Measurements from ENCODE around the gene ACR. TPM values are rescaled to one million over a fixed set of nuclear protein-coding genes. Genes with fewer than 3 reads are reported as not detected.

Gene ACR
- total and polyA plus RNA-seq, 2 of the 8 experiments (the other 6 are each of a cell fraction or from before 2014, with no cell fraction given): 0.56 TPM; not detected in 1

DNA sequence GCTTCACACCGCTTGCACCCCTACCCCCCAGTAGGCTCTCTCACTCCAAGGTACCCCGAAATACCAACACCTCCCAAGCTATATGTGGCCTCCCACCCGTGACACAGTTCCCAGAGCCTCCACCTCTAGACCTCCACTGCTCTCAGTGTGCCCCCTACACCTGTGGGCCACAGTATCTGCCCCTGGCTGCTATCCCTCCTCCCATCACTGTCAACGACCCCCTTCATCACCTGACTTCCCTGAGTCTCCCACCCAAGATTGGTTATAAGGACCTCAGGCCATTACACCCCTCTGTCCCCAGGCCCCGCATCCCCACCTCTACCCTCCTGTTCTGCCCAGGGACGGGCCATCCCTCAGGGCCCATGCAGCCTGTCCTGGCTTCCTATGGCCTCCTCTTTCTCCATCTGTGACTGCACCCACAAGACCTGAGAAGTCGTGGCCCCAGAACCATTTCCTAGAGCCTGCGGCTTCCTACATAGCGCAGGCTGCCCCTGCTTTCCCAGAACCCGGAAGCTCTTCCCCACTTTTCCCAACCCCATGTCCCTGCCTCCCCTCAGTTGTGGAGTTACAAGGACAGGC, 734 bp downstream of the ACR start:
- H3K4ac ChIP-seq (replicated peaks; ENCODE audit: insufficient read length, low read depth, low read length): no peak overlapping the region
- H3K27me3 ChIP-seq (replicated peaks in 1 of 4; ENCODE audit: control insufficient read depth in 3 of 4, extremely low read depth in 1 of 4, insufficient read depth in 3 of 4, low read length in 3 of 4): peaks cover 0 to 57% (median 39%) of the 10 kb centered on the region in 4 experiments; a peak in 6 of 7 replicates
- no peak overlapping the region for H2BK5ac ChIP-seq (ENCODE audit: low read depth, low read length)
- CTCF ChIA-PET (ENCODE audit: partially characterized antibody): no interaction called here
- H2BK20ac ChIP-seq (ENCODE audit: low read length): no peak overlapping the region
- 79% methylated on average over 10 of the region's 10 CpGs; no CpG with 5 or more reads in 1 of the 2 experiments for WGBS, 2 experiments (ENCODE audit: extremely low coverage in 1 of 2, insufficient coverage in 1 of 2, insufficient read length in 1 of 2, insufficient replicate concordance in 2 of 2, low coverage in 1 of 2, low lambda C conversion rate in 2 of 2, missing lambda C conversion rate in 1 of 2)
- H3K14ac ChIP-seq (ENCODE audit: insufficient read length): no peak overlapping the region
- no peaks in the 10 kb centered on the region for H3K36me3 ChIP-seq (ENCODE audit: control insufficient read depth in 2 of 4, insufficient read depth in 4 of 4, low read length in 3 of 4)
- no peak for FAIRE-seq
- H3K9ac ChIP-seq (replicated peaks in 1 of 4; ENCODE audit: extremely low read depth in 1 of 4, low read depth in 3 of 4, low read length in 3 of 4): no peak overlapping the region
- H3K23ac ChIP-seq (ENCODE audit: insufficient read length): no peak overlapping the region
- H4K5ac ChIP-seq (ENCODE audit: insufficient read length, low read depth, low read length): no peak overlapping the region
- peaks cover 0 to 2% of the 10 kb centered on the region in 2 experiments for H4K20me1 ChIP-seq (replicated peaks in 1 of 2; ENCODE audit: control insufficient read depth in 1 of 2, insufficient read depth in 2 of 2, low read length in 2 of 2)
- no peak overlapping the region for H4K91ac ChIP-seq (replicated peaks; ENCODE audit: insufficient read length, low read length)
- H3K79me2 ChIP-seq (ENCODE audit: control insufficient read depth in 1 of 2, insufficient read depth in 2 of 2, low read length in 2 of 2): no peaks in the 10 kb centered on the region
- POLR2A ChIA-PET (ENCODE audit: partially characterized antibody): no interaction called here
- H2BK12ac ChIP-seq (ENCODE audit: low read depth, low read length): no peak overlapping the region
- H4K8ac ChIP-seq (ENCODE audit: extremely low read depth, insufficient read depth, low read length): no peak overlapping the region
- no peaks in the 10 kb centered on the region for H3K4me1 ChIP-seq (replicated peaks in 1 of 4; ENCODE audit: control insufficient read depth in 3 of 4, insufficient read depth in 4 of 4, low read length in 3 of 4)
- no peak overlapping the region for H2AFZ ChIP-seq (ENCODE audit: low read length)
- no peak overlapping the region for H2BK15ac ChIP-seq (ENCODE audit: low read length)
- DNase-seq (ENCODE audit: low read depth in 1 of 2, low spot score in 2 of 2): no peak
- H3K4me2 ChIP-seq (ENCODE audit: insufficient read depth in 1 of 2, low read depth in 2 of 2, low read length in 2 of 2): no peak overlapping the region
- no peak overlapping the region for H3K27ac ChIP-seq (ENCODE audit: low read depth, low read length)
- H2BK120ac ChIP-seq (replicated peaks; ENCODE audit: low read depth, low read length): no peak overlapping the region
- H3K23me2 ChIP-seq (ENCODE audit: low read depth, low read length): no peaks in the 10 kb centered on the region
- H2AK5ac ChIP-seq (ENCODE audit: low read depth, low read length): no peak overlapping the region
- H3K4me3 ChIP-seq (ENCODE audit: extremely low read depth in 1 of 4, insufficient read depth in 2 of 4, low read depth in 3 of 4, low read length in 4 of 4): no peak overlapping the region
- H3K18ac ChIP-seq (ENCODE audit: extremely low read depth, low read length): no peak overlapping the region
- no peaks in the 10 kb centered on the region for H3K9me3 ChIP-seq (ENCODE audit: insufficient read depth in 2 of 2, low read depth in 1 of 2, low read length in 1 of 2)
- no peaks in the 10 kb centered on the region for H3K79me1 ChIP-seq (ENCODE audit: low read depth, low read length)
- no peak overlapping the region for H3K56ac ChIP-seq (replicated peaks; ENCODE audit: insufficient read length, low read depth, low read length)
- TF ChIP-seq SUZ12 (IDR thresholded peaks at IDR 0.05; ENCODE audit: low read length) (no peak), TAF7 (optimal IDR thresholded peaks at IDR 0.05; ENCODE audit: borderline replicate concordance, low read depth, low read length) (no peak), FOSL1 (IDR thresholded peaks at IDR 0.05; ENCODE audit: insufficient read depth, low read depth, low read length) (no peak), RXRA (IDR thresholded peaks at IDR 0.05; ENCODE audit: insufficient read depth, low read depth, low read length) (no peak), RAD21 (IDR thresholded peaks at IDR 0.05 in 1 of 2, conservative IDR thresholded peaks at IDR 0.05 in 1 of 2; ENCODE audit: low read depth in 2 of 2, low read length in 2 of 2) (no peak), SP4 (IDR thresholded peaks at IDR 0.05; ENCODE audit: low read length) (no peak), KDM5A (IDR thresholded peaks at IDR 0.05; ENCODE audit: low read length) (no peak), RFX5 (IDR thresholded peaks at IDR 0.05; ENCODE audit: borderline replicate concordance, low read depth, low read length) (no peak), TBP (IDR thresholded peaks at IDR 0.05; ENCODE audit: low read depth, low read length) (no peak), YY1 (IDR thresholded peaks at IDR 0.05; ENCODE audit: low read depth, low read length) (no peak), HDAC6 (IDR thresholded peaks at IDR 0.05; ENCODE audit: low read depth, low read length) (no peak), CREB1 (IDR thresholded peaks at IDR 0.05) (no peak), EGR1 (IDR thresholded peaks at IDR 0.05; ENCODE audit: borderline replicate concordance, low read depth, low read length) (no peak), RNF2 (IDR thresholded peaks at IDR 0.05; ENCODE audit: borderline replicate concordance, low read depth, low read length, missing control alignments, poor library complexity, severe bottlenecking) (no peak)

Measured in H1 (cell line).